SK-N-SH (cell line): Measurements from ENCODE around the gene HSCB. TPM values are rescaled to one million over a fixed set of nuclear protein-coding genes. Genes with fewer than 3 reads are reported as not detected.

Experiments used
- CTCF ChIA-PET: fragments of 300-600, 350-600 bp; formaldehyde crosslinking; extraction: SDS; loops from one replicate; lab custom pipeline; 2021; lab: Yijun Ruan, JAX
- POLR2A ChIA-PET: fragments of 350-600 bp; sonication (Branson Sonifier 250); formaldehyde crosslinking; extraction: SDS; loops from one replicate; lab custom pipeline; 2020; ENCODE audit warnings: antibody characterized with exemption, inconsistent platforms; lab: Yijun Ruan, JAX
- DNase-seq: peaks from one replicate; pipeline ENCODE4 v3.0.0; 2012
- H2AFZ ChIP-seq: fragments of 200-600 bp; sonication (generic); 2 replicates; pipeline ENCODE4 v1.8.1; 2016; ENCODE audit warnings: antibody characterized with exemption, mild to moderate bottlenecking, low read depth
- H3F3A ChIP-seq: fragments of 200-600 bp; sonication (generic); replicated peaks from 2 replicates; pipeline ENCODE3; 2016; ENCODE audit warnings: antibody characterized with exemption, mild to moderate bottlenecking; ENCODE audit not compliant: insufficient read depth
- H3K27ac ChIP-seq, 2 experiments: fragments of 200-500 bp in 1 of 2; fragments of 200-600 bp in 1 of 2; sonication (Bioruptor generic) in 1 of 2; sonication (generic), shearing (Covaris generic) in 1 of 2; 2 replicates each; pipeline versions ENCODE4 v1.5.1 to v1.6.1; 2014 to 2016; ENCODE audit warnings: low read depth in 2 of 2, inconsistent platforms in 1 of 2, low read length in 1 of 2, mild to moderate bottlenecking in 1 of 2, mixed read lengths in 1 of 2
- H3K27me3 ChIP-seq: fragments of 200-600 bp; sonication (generic), shearing (Covaris generic); 2 replicates; pipeline ENCODE4 v1.6.1; 2016; ENCODE audit warnings: mixed run types; ENCODE audit not compliant: insufficient read depth
- H3K36me3 ChIP-seq, 2 experiments: fragments of 200-500 bp in 1 of 2; fragments of 200-600 bp in 1 of 2; sonication (Bioruptor generic) in 1 of 2; sonication (generic) in 1 of 2; replicated peaks in 1 of 2; 2 replicates each; pipeline versions ENCODE3 to v1.5.1; 2014 to 2016; ENCODE audit warnings: low read length in 1 of 2, mild to moderate bottlenecking in 1 of 2; ENCODE audit not compliant: insufficient read depth in 2 of 2, control insufficient read depth in 1 of 2
- H3K4me1 ChIP-seq, 2 experiments: fragments of 200-500 bp in 1 of 2; fragments of 200-600 bp in 1 of 2; sonication (Bioruptor generic) in 1 of 2; sonication (generic), shearing (Covaris generic) in 1 of 2; 2 replicates each; pipeline versions ENCODE4 v1.5.1 to v1.6.1; 2014 to 2016; ENCODE audit warnings: low read depth in 1 of 2, low read length in 1 of 2, mixed run types in 1 of 2; ENCODE audit not compliant: insufficient read depth in 2 of 2, control insufficient read depth in 1 of 2
- H3K4me2 ChIP-seq: fragments of 200-600 bp; sonication (generic), shearing (Covaris generic); 2 replicates; pipeline ENCODE4 v1.6.1; 2017; ENCODE audit warnings: mixed run types
- H3K4me3 ChIP-seq, 2 experiments: fragments of 200-500 bp in 1 of 2; fragments of 200-600 bp in 1 of 2; sonication (Bioruptor generic) in 1 of 2; sonication (generic), shearing (Covaris generic) in 1 of 2; 2 replicates each; pipeline versions ENCODE4 v1.5.1 to v1.8.1; 2014 to 2016; ENCODE audit warnings: low read depth in 2 of 2, inconsistent platforms in 1 of 2, low read length in 1 of 2, mild to moderate bottlenecking in 1 of 2, mixed read lengths in 1 of 2, moderate library complexity in 1 of 2
- H3K79me2 ChIP-seq: fragments of 200-600 bp; sonication (generic); 2 replicates; pipeline ENCODE4 v1.8.1; 2017; ENCODE audit warnings: mild to moderate bottlenecking; ENCODE audit not compliant: insufficient read depth
- H3K9ac ChIP-seq: fragments of 200-600 bp; sonication (generic); 2 replicates; pipeline ENCODE4 v1.6.1; 2017; ENCODE audit warnings: mixed run types
- H3K9me2 ChIP-seq: fragments of 200-600 bp; sonication (generic); 2 replicates; pipeline ENCODE4 v1.6.1; 2017; ENCODE audit warnings: mixed run types
- H3K9me3 ChIP-seq: fragments of 200-600 bp; sonication (generic); 2 replicates; pipeline ENCODE4 v1.6.1; 2017; ENCODE audit warnings: mixed run types, mild to moderate bottlenecking, moderate library complexity
- H4K20me1 ChIP-seq: fragments of 200-600 bp; sonication (generic); 2 replicates; pipeline ENCODE4 v1.6.1; 2017; ENCODE audit warnings: mild to moderate bottlenecking, mixed run types; ENCODE audit not compliant: insufficient read depth
- EP300 ChIP-seq, 2 experiments: IDR thresholded peaks; 2 replicates each; pipeline versions ENCODE4 v1.4.0 to v1.6.1; 2012; ENCODE audit warnings: borderline replicate concordance in 1 of 2, low read depth in 1 of 2, low read length in 1 of 2
- EZH2phosphoT487 ChIP-seq: fragments of 200-600 bp; sonication (generic); IDR thresholded peaks from 2 replicates; pipeline ENCODE4 v1.6.1; 2017; ENCODE audit warnings: low read depth, mixed run types, mild to moderate bottlenecking, antibody characterized with exemption, moderate library complexity, borderline replicate concordance
- IRF3 ChIP-seq: fragments of 150-350 bp; IDR thresholded peaks from 2 replicates; pipeline ENCODE4 v1.6.1; 2016; ENCODE audit warnings: mild to moderate bottlenecking, low read depth, low read length
- MAX ChIP-seq: IDR thresholded peaks from 2 replicates; pipeline ENCODE4 v1.4.0; 2012; ENCODE audit warnings: low read depth
- MXI1 ChIP-seq: IDR thresholded peaks from 2 replicates; pipeline ENCODE4 v1.6.1; 2012; ENCODE audit warnings: mild to moderate bottlenecking, low read depth, low read length, improper control_type of control experiment
- NFIC ChIP-seq: IDR thresholded peaks from 2 replicates; pipeline ENCODE4 v1.4.0; 2012; ENCODE audit warnings: borderline replicate concordance
- PBX3 ChIP-seq: IDR thresholded peaks from 2 replicates; pipeline ENCODE4; 2012
- REST ChIP-seq: IDR thresholded peaks from 2 replicates; pipeline ENCODE4 v1.6.1; 2012; ENCODE audit warnings: mild to moderate bottlenecking, low read depth, low read length, moderate library complexity
- SIN3A ChIP-seq: IDR thresholded peaks from 2 replicates; pipeline ENCODE4 v1.6.1; 2012; ENCODE audit warnings: low read depth, mild to moderate bottlenecking, low read length, moderate library complexity, borderline replicate concordance
- TAF1 ChIP-seq: IDR thresholded peaks from 2 replicates; pipeline ENCODE4 v1.6.1; 2012; ENCODE audit warnings: low read depth, mild to moderate bottlenecking, low read length, moderate library complexity, borderline replicate concordance
- TCF12 ChIP-seq: IDR thresholded peaks from 2 replicates; pipeline ENCODE4 v1.4.0; 2012
- TEAD4 ChIP-seq: IDR thresholded peaks from 2 replicates; pipeline ENCODE4 v1.4.0; 2012; ENCODE audit warnings: mild to moderate bottlenecking, borderline replicate concordance; ENCODE audit not compliant: insufficient read depth
- ZBTB33 ChIP-seq: IDR thresholded peaks from 2 replicates; pipeline ENCODE4 v1.4.0; 2012; ENCODE audit warnings: low read depth, borderline replicate concordance
- WGBS: methylation state at CpG from one replicate; pipeline ENCODE4 v1.1.6; 2017; ENCODE audit warnings: low lambda C conversion rate; 5-methylcytosine and 5-hydroxymethylcytosine counted together
- polyA plus RNA-seq, 3 experiments: library from polyadenylated mRNA; depleted of rRNA; stranded (reverse); fragments of >200 nt; gene quantifications; 2 replicates each; pipeline ENCODE4 v1.2.3, GENCODE V29; 2012

HSCB gene
- polyA plus RNA-seq, 1 of the 3 experiments (the other 2 are of a cell fraction) = 19.9 TPM

- DNase-seq = no peak
- no peaks in the 10 kb centered on the region for H3K36me3 ChIP-seq
- no peak overlapping the region for H3K4me3 ChIP-seq
- no peak overlapping the region for H3K27ac ChIP-seq
- TF ChIP-seq REST = no peak
- TF ChIP-seq NFIC = no peak
- TF ChIP-seq MXI1 = no peak
- TF ChIP-seq IRF3 = no peak
- no peak for TF ChIP-seq PBX3
- TF ChIP-seq, all 33 proteins: peak for 0
- whole genome bisulfite sequencing = 79% methylated on average over 3 of the region's 3 CpGs
- Histone ChIP-seq H3K79me2 (no peaks in the 10 kb centered on the region), H4K20me1 (no peaks in the 10 kb centered on the region), H3K4me2 (no peak overlapping the region), H3K4me1 (no peaks in the 10 kb centered on the region), H3K9me3 (no peaks in the 10 kb centered on the region), H3K9me2 (no peaks in the 10 kb centered on the region), H3K27me3 (no peaks in the 10 kb centered on the region), H3K9ac (no peak overlapping the region), H2AFZ (no peak overlapping the region), H3F3A (no peaks in the 10 kb centered on the region)
- CTCF ChIA-PET = no interaction called here
- POLR2A ChIA-PET = no interaction called here
Measured at GRCh38 chr22:28766628-28767027, 24.8 kb downstream of the HSCB start.

- Histone ChIP-seq H3K79me2 (peaks cover 8% of the 10 kb centered on the region), H3F3A (peaks cover 7% of the 10 kb centered on the region), H3K27me3 (no peaks in the 10 kb centered on the region), H2AFZ (no peak overlapping the region), H3K4me1 (no peaks in the 10 kb centered on the region), H3K4me3 (no peak overlapping the region), H3K9me3 (no peaks in the 10 kb centered on the region), H3K9ac (no peak overlapping the region), H4K20me1 (no peaks in the 10 kb centered on the region), H3K9me2 (no peaks in the 10 kb centered on the region), H3K27ac (no peak overlapping the region), H3K36me3 (no peaks in the 10 kb centered on the region), H3K4me2 (no peak overlapping the region)
- no peak for DNase-seq
- 81% methylated on average over 6 of the region's 6 CpGs for WGBS
- CTCF ChIA-PET = interaction anchor here (0.6 kb wide), 1 partner anchor 742 kb away, joined by 3 read pairs; no protein-coding TSS in a partner anchor
- POLR2A ChIA-PET = no interaction called here
- TF ChIP-seq EP300 (IDR thresholded peaks at IDR 0.05; ENCODE audit: borderline replicate concordance in 1 of 2, low read depth in 1 of 2, low read length in 1 of 2) (no peak), EZH2phosphoT487 (no peak), REST (no peak), SIN3A (no peak), TEAD4 (no peak), TCF12 (no peak), MAX (no peak), TAF1 (no peak), ZBTB33 (no peak)
Measured at GRCh38 chr22:28768701-28769393, 27.0 kb downstream of the HSCB start.
